DND-41 (cell line): ENCODE data around the gene ANKS1B.

Experiments used
- EZH2 ChIP-seq: IDR thresholded peaks from 3 replicates; pipeline ENCODE4 v1.6.1; 2012; ENCODE audit warnings: borderline replicate concordance, low read depth, mild to moderate bottlenecking, moderate library complexity, low read length, inconsistent platforms; ENCODE audit not compliant: severe bottlenecking
- TF ChIP-seq, protein P1 (sequence below): IDR thresholded peaks from 2 replicates; pipeline ENCODE4 v1.5.1; 2012; ENCODE audit warnings: borderline replicate concordance, low read length, moderate library complexity, mild to moderate bottlenecking; ENCODE audit not compliant: poor library complexity, severe bottlenecking; ENCODE audit errors: extremely low read depth

DNA sequence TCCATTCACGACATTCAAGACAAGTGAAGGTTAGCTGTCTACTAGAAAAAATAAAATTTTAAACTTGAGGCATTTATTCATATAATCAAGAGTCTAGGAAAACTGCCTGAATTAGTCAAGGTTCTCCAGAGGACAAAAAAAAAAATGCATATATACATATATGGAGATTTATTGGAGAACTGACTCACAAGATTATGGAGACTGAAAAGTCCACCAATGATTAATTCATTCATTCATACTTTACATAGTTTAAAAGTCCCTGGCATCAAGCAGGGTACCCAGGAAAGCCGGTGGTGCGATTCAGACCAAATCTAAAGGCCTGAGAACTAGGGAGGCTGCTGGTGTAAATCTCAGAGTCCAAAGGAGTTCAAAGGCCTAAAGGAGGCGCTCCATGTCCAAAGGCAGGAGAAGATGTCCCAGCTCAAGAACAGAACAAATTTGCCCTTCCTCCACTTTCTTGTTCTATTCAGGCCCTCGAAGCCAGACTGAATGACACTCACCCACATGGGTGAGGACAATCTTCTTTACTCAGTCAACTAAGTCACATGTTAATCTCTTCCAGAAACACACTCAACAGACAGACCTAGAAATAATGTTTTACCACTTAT lies 64.3 kb downstream of the ANKS1B start:
- TF ChIP-seq EZH2 = no peak
- TF ChIP-seq, protein P1, sequence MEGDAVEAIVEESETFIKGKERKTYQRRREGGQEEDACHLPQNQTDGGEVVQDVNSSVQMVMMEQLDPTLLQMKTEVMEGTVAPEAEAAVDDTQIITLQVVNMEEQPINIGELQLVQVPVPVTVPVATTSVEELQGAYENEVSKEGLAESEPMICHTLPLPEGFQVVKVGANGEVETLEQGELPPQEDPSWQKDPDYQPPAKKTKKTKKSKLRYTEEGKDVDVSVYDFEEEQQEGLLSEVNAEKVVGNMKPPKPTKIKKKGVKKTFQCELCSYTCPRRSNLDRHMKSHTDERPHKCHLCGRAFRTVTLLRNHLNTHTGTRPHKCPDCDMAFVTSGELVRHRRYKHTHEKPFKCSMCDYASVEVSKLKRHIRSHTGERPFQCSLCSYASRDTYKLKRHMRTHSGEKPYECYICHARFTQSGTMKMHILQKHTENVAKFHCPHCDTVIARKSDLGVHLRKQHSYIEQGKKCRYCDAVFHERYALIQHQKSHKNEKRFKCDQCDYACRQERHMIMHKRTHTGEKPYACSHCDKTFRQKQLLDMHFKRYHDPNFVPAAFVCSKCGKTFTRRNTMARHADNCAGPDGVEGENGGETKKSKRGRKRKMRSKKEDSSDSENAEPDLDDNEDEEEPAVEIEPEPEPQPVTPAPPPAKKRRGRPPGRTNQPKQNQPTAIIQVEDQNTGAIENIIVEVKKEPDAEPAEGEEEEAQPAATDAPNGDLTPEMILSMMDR = no peak
